Spleen (tissue), 11 donors: ENCODE data around the gene PTPRN. TPM values are rescaled to one million over a fixed set of nuclear protein-coding genes. Genes with fewer than 3 reads are reported as not detected.

Experiments used
- DNase-seq: peaks from one replicate; pipeline ENCODE4 v3.0.0-alpha.2; 2020
- H3K27ac ChIP-seq, 8 donors: fragments of 200-600 bp; sonication (generic) in 7 of 8; 1 replicate in 4 of 8; 2 replicates in 4 of 8; pipeline versions ENCODE4 v1.5.0 to v1.8.0; 2016 to 2021; ENCODE audit warnings: inconsistent platforms in 4 of 8, mild to moderate bottlenecking in 4 of 8, moderate library complexity in 1 of 8
- H3K27me3 ChIP-seq, 7 donors: fragments of 200-600 bp; sonication (generic) in 6 of 7; replicated peaks in 1 of 7; 1 replicate in 4 of 7; 2 replicates in 3 of 7; pipeline versions ENCODE4 v1.5.0 to v1.8.0; 2016 to 2021; ENCODE audit warnings: inconsistent platforms in 3 of 7, mild to moderate bottlenecking in 1 of 7
- H3K36me3 ChIP-seq, 6 donors: fragments of 200-600 bp; sonication (generic) in 5 of 6; 1 replicate in 4 of 6; 2 replicates in 2 of 6; pipeline versions ENCODE4 v1.5.0 to v1.8.0; 2016 to 2021; ENCODE audit warnings: inconsistent platforms in 2 of 6
- H3K4me1 ChIP-seq, 6 donors: fragments of 200-600 bp; sonication (generic) in 5 of 6; 1 replicate in 3 of 6; 2 replicates in 3 of 6; pipeline versions ENCODE4 v1.5.0 to v1.8.0; 2016 to 2021; ENCODE audit warnings: inconsistent platforms in 3 of 6
- H3K4me3 ChIP-seq, 8 donors: fragments of 200-600 bp; sonication (generic) in 7 of 8; 1 replicate in 4 of 8; 2 replicates in 4 of 8; pipeline versions ENCODE4 v1.5.0 to v1.8.0; 2016 to 2021; ENCODE audit warnings: inconsistent platforms in 4 of 8, mild to moderate bottlenecking in 4 of 8, moderate library complexity in 2 of 8
- H3K9me3 ChIP-seq, 8 donors: fragments of 200-600 bp; sonication (generic) in 7 of 8; 1 replicate in 4 of 8; 2 replicates in 4 of 8; pipeline versions ENCODE4 v1.5.0 to v1.8.0; 2016 to 2021; ENCODE audit warnings: inconsistent platforms in 4 of 8
- POLR2A ChIP-seq, 3 donors: fragments of 450-650 bp; IDR thresholded peaks; one replicate each; pipeline ENCODE4 v1.5.1; 2017; ENCODE audit warnings: antibody characterized with exemption in 3 of 3, mild to moderate bottlenecking in 1 of 3
- POLR2AphosphoS5 ChIP-seq, 3 donors: sonication (generic); formaldehyde crosslinking; IDR thresholded peaks; one replicate each; pipeline ENCODE4 v1.5.1; 2017; ENCODE audit warnings: antibody characterized with exemption in 3 of 3
- WGBS, 5 donors: extraction: QIAGEN DNeasy Blood & Tissue Kit in 3 of 5; methylation state at CpG; one replicate each; pipeline versions ENCODE4 v1.1.5 to v1.1.7; 2013 to 2018; 5-methylcytosine and 5-hydroxymethylcytosine counted together
- intact Hi-C: fragments of 100-400 bp; cut with DNase I; formaldehyde crosslinking; loops from one replicate; pipeline ENCODE4 v1.15.0; 2023; ENCODE audit warnings: low total_unique reads
- polyA plus RNA-seq, 3 donors: library from polyadenylated mRNA; stranded (reverse); fragments of 200-250 nt; gene quantifications; one replicate each; pipeline ENCODE4 v1.2.1, GENCODE V29; 2013
- total RNA-seq, 7 donors: library from RNA; depleted of rRNA in 3 of 7; stranded (reverse); fragments of >200 nt in 3 of 7; fragmentation: NEBNext Ultra II Directional in 4 of 7; extraction: Animal tissue kit (Norgen Biotek cat#: 25700) in 4 of 7; gene quantifications; one replicate each; pipeline versions ENCODE4 v1.1.0 to v1.2.1, GENCODE V29; 2016 to 2021
- TF ChIP-seq, protein P1 (sequence below), 11 experiments: fragments of 200-600 bp in 7 of 11; fragments of 450-650 bp in 4 of 11; sonication (generic) in 4 of 11; IDR thresholded peaks in 8 of 11; conservative IDR thresholded peaks in 3 of 11; 1 replicate in 7 of 11; 2 replicates in 4 of 11; pipeline versions ENCODE4 v1.4.0 to v1.8.0; 2016 to 2021; ENCODE audit warnings: antibody characterized with exemption in 11 of 11, inconsistent platforms in 4 of 11, mild to moderate bottlenecking in 1 of 11
- donor health status: healthy with polysubstance abuse.
- donor health status: DM: no; HTN: no; CAD: no; lungs with moderate emphysema.
- donor health status: DM: no; HTN: no; CAD: no.
- donor health status: Bipolar disorder and iron deficiency.
- donor health status: healthy.
- donor health status: DM: no; HTN: no; CAD: no.
- donor health status: DM: yes; HTN: yes; CAD: no.

The PTPRN gene
- total and polyA plus RNA-seq, 10 donors = 0.06 to 0.12 TPM; not detected in 8

DNA sequence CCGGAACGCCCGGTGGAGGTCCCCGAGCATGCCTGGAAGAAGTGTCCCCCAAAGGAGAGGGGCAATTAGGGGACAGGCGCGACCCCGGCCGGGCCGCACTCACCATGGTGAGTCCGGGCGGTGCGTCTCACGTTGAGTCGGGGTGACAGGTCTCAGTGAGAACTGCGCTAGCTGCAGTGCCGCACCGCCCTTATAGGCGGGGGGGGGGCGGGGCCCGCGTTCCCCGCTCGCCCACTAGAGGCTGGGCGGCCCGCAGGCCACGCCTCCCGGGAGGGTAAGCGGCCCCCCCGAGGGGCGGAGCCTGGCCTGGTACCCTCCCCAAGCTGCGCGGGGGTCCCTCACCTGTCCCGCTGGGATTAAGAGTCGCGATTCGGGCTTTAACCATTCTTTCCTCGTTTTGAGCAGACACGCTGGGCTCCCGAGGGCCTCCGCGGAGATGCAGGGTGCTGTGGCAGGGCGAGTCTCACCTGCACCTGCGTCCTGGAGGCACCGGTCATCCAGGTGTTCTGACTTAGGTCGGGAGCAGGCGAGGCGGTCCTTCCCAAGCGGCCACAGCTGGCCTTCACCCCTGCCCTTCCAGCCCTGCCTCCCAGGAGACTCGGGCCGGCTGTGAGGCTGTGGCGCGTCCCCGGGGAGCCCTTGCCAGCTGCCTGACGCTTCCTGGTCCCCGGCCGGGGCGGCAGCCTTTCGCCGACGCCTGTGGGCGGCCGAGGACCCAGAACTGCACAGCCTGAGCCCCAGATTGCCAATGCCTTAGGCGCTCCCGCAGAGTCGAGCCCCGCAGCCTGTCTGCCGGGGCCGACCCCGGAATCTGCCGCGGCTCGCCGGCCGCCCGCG lies 55.2 kb downstream of the PTPRN start, which contains the start of gene TUBA4A:
TUBA4A (minus strand) TSS at position 166 of the 837 bp plus-strand sequence; CDS start at position 106, 60 bp downstream.
- Histone ChIP-seq H3K27ac (peak within 1 kb of the TSS; percentile 84 to 99 (median 95)), H3K4me3 (peak within 1 kb of the TSS; percentile 70 to 94 (median 80)), H3K9me3 (no peaks in the 10 kb centered on the region), H3K4me1 (peaks cover 22 to 68% (median 53%) of the 10 kb centered on the region in 6 donors), H3K27me3 (peaks cover 0 to 9% (median 0%) of the 10 kb centered on the region in 7 donors), H3K36me3 (peaks cover 0 to 33% (median 21%) of the 10 kb centered on the region in 6 donors)
- intact Hi-C loops = no loop called here
- WGBS, 5 donors = 0 to 1% (median 1%) methylated on average over 28 to 76 of the region's 76 CpGs
- TF ChIP-seq POLR2AphosphoS5 (IDR thresholded peaks at IDR 0.05) (peak; percentile 99 to 100 (median 99)), POLR2A (IDR thresholded peaks at IDR 0.05) (peak; percentile 93 to 99 (median 98))
- TF ChIP-seq, protein P1, sequence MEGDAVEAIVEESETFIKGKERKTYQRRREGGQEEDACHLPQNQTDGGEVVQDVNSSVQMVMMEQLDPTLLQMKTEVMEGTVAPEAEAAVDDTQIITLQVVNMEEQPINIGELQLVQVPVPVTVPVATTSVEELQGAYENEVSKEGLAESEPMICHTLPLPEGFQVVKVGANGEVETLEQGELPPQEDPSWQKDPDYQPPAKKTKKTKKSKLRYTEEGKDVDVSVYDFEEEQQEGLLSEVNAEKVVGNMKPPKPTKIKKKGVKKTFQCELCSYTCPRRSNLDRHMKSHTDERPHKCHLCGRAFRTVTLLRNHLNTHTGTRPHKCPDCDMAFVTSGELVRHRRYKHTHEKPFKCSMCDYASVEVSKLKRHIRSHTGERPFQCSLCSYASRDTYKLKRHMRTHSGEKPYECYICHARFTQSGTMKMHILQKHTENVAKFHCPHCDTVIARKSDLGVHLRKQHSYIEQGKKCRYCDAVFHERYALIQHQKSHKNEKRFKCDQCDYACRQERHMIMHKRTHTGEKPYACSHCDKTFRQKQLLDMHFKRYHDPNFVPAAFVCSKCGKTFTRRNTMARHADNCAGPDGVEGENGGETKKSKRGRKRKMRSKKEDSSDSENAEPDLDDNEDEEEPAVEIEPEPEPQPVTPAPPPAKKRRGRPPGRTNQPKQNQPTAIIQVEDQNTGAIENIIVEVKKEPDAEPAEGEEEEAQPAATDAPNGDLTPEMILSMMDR (IDR thresholded peaks at IDR 0.05 in 8 of 11, conservative IDR thresholded peaks at IDR 0.05 in 3 of 11) = peak in 10 of 11 experiments; percentile 25 to 73 (median 44)
- peak; percentile 98 for DNase-seq

GRCh38 chr2:219252900-219253752 lies 56.1 kb downstream of the PTPRN start, which contains the start of gene TUBA4B:
Gene TUBA4B (plus strand): TSS chr2:219253243. CDS start chr2:219253408, 165 bp downstream.
- H3K27ac ChIP-seq = peak within 1 kb of the TSS; percentile 84 to 99 (median 95)
- peaks cover 0 to 41% (median 23%) of the 10 kb centered on the region in 6 donors for H3K36me3 ChIP-seq
- DNase-seq = peak; percentile 93
- 1% methylated on average over 41 to 49 of the region's 49 CpGs for WGBS, 5 donors
- TF ChIP-seq, protein P1 (IDR thresholded peaks at IDR 0.05 in 8 of 11, conservative IDR thresholded peaks at IDR 0.05 in 3 of 11) = no peak
- peak; percentile 80 to 82 (median 80) for TF ChIP-seq POLR2AphosphoS5 (IDR thresholded peaks at IDR 0.05)
- intact Hi-C loops = no loop called here
- H3K27me3 ChIP-seq = peaks cover 0 to 9% (median 0%) of the 10 kb centered on the region in 7 donors
- H3K9me3 ChIP-seq = no peaks in the 10 kb centered on the region
- H3K4me3 ChIP-seq = peak within 1 kb of the TSS; percentile 70 to 94 (median 80)
- H3K4me1 ChIP-seq = peaks cover 30 to 76% (median 61%) of the 10 kb centered on the region in 6 donors

DNA sequence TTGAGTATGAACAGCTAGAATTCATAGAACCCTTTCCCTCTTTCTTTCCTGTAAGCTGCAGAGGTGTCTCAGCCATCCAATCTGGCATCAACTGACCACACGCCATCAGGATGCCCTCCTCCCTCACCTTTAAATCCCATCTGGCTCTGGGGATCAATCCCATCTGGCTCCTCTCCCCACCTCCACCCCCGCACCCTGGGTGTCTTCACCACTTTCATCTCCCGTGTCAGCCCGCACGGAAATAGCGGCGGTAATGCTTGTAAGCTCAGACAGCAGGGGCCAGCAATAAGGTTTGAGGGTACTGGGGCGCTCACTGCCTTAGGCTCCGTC lies 56.7 kb downstream of the PTPRN start:
- H3K36me3 ChIP-seq = peaks cover 0 to 45% (median 23%) of the 10 kb centered on the region in 6 donors
- DNase-seq = no peak
- peak overlapping the region in 7 of 8 donors; percentile 94 to 99 (median 95) for H3K27ac ChIP-seq
- peaks cover 0 to 9% (median 0%) of the 10 kb centered on the region in 7 donors for H3K27me3 ChIP-seq
- TF ChIP-seq POLR2AphosphoS5 (IDR thresholded peaks at IDR 0.05) (no peak), POLR2A (IDR thresholded peaks at IDR 0.05) (no peak)
- TF ChIP-seq, protein P1 (IDR thresholded peaks at IDR 0.05 in 8 of 11, conservative IDR thresholded peaks at IDR 0.05 in 3 of 11) = no peak
- H3K4me1 ChIP-seq = peaks cover 36 to 82% (median 67%) of the 10 kb centered on the region in 6 donors
- H3K9me3 ChIP-seq = no peaks in the 10 kb centered on the region
- 5 to 9% (median 6%) methylated on average over 9 of the region's 9 CpGs for WGBS, 5 donors
- intact Hi-C loops = no loop called here
- peak overlapping the region; percentile 70 to 94 (median 80) for H3K4me3 ChIP-seq
